Mucosa of stomach (tissue), 1 donor: ENCODE measurements around the gene RFTN1.

Experiments used
- H3K27me3 ChIP-seq: one replicate; pipeline ENCODE4 v1.7.0; 2013; ENCODE audit warnings: mild to moderate bottlenecking, low read length; ENCODE audit not compliant: control insufficient read depth, insufficient read depth
- H3K36me3 ChIP-seq: one replicate; pipeline ENCODE4 v1.7.0; 2013; ENCODE audit warnings: low read length; ENCODE audit not compliant: control insufficient read depth, insufficient read depth
- H3K4me1 ChIP-seq: one replicate; pipeline ENCODE4 v1.7.0; 2013; ENCODE audit warnings: mild to moderate bottlenecking, low read length; ENCODE audit not compliant: control insufficient read depth, insufficient read depth
- H3K4me3 ChIP-seq: one replicate; pipeline ENCODE4 v1.7.0; 2013; ENCODE audit warnings: low read length
- H3K9ac ChIP-seq: one replicate; pipeline ENCODE4 v1.7.0; 2013; ENCODE audit warnings: mild to moderate bottlenecking, low read length, moderate library complexity
- H3K9me3 ChIP-seq: one replicate; pipeline ENCODE4 v1.7.0; 2013; ENCODE audit warnings: mild to moderate bottlenecking, low read length, moderate library complexity; ENCODE audit not compliant: control insufficient read depth
- donor health status: Pancreatic carcinoma.

Gene RFTN1

DNA sequence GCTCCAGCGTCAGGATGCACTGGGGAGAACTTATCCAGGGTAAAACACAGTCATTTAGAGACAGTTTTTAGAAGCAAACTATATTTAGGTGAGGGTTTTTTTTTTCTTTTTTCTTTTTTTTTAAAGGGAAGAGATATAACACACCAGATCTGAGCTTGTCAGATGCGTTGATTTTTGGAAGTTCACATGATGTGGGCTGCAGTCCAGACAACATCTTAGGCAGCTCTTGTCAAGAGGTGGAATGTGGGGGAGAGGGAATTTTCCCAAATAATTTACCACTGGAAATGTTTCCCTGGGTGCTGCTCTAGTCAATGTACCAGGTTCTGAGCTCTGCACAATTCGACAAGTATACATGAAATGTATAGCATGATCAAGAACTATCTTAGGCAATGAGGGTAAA, 155.2 kb downstream of the RFTN1 start:
- H3K9me3 ChIP-seq: no peaks in the 10 kb centered on the region
- H3K9ac ChIP-seq: no peak overlapping the region
- no peaks in the 10 kb centered on the region for H3K27me3 ChIP-seq
- no peak overlapping the region for H3K4me3 ChIP-seq
- H3K36me3 ChIP-seq: no peaks in the 10 kb centered on the region
- H3K4me1 ChIP-seq: no peaks in the 10 kb centered on the region

DNA sequence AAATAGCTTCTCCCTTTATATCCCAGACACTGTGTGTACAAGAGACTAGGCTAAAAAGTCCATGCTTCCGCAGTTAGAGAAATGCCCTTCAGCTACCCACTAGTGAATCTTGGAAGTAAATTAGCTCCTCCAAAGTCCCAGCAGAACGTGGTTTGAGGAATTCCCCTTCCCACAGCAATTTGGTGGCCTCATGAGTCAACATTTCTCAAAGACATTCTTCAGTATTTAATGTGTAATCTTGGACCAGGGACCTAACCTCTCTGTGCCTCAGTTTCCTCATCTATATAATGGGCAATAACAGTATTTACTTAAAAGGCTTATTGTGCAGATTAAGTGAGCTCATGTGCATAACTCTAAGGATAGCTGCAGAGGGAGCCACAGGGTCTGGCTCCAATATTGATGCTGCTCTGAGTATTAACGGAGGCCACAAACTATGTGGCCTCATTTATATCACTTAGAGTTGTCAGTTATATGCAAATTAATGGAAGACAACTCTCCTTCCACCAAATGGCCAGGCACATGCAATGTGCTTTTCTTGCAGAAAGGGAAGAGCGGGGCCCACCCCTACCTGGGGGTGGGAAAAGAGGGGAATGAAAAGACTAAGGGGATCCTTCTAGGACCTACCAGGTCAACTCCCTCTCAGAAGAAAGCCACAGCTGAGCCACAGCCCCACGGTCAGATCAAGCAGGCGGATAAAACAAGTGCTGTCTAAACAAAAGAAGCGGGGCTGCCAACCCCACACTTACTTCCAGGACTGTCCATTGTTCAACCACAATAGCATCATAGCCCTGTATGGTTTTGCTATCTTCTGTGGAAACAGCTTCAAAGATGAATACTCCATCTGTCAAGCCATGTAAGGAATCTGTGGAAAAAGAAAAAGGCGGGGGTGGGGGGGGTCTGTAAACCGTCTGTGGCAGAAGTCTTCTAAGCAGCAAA, 156.0 kb downstream of the RFTN1 start:
- Histone ChIP-seq H3K4me1 (no peaks in the 10 kb centered on the region), H3K4me3 (no peak overlapping the region), H3K9me3 (no peaks in the 10 kb centered on the region), H3K9ac (no peak overlapping the region), H3K36me3 (no peaks in the 10 kb centered on the region), H3K27me3 (no peaks in the 10 kb centered on the region)

DNA sequence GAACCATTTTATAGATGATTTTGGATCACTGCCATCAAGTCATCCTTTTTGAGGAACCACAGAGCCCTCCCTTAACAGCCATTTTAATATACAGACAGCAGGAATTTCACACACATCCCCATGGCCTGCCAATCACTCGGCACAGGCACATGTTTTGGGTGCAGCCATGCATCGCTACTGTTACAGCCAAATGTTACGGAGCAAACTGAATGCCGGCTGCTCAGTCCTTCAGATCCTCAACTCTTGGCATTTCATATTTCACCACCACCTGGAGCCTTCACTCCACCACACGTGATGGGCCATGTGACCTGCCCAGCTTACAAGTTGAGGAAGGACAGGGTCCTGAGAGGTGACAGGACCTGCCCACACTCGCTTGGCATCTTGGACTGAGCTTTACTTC, 157.7 kb downstream of the RFTN1 start:
- no peaks in the 10 kb centered on the region for H3K4me1 ChIP-seq
- no peak overlapping the region for H3K9ac ChIP-seq
- H3K36me3 ChIP-seq: no peaks in the 10 kb centered on the region
- H3K27me3 ChIP-seq: no peaks in the 10 kb centered on the region
- H3K4me3 ChIP-seq: no peak overlapping the region
- no peaks in the 10 kb centered on the region for H3K9me3 ChIP-seq

DNA sequence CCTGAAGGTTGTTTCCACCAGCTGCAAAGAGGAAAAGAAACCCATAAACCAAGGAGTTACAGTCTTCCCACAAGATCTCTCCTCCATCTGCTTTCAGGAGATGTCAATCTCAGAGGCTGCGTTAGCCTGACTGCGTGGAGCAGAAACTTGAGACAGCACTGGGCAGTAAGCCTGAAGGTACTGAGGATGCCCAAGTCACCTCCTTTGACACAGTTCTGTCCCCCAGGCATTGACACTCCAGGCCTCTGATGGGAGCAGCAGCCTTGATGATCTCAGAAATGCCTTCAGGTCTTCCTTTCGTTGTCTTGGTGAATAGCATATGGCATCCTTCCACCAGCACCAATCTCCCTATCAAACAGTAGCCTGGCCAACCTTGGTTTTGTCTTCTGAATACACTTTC, 159.2 kb downstream of the RFTN1 start:
- Histone ChIP-seq H3K9ac (no peak overlapping the region), H3K36me3 (no peaks in the 10 kb centered on the region), H3K9me3 (no peaks in the 10 kb centered on the region), H3K4me1 (no peaks in the 10 kb centered on the region), H3K4me3 (no peak overlapping the region), H3K27me3 (no peaks in the 10 kb centered on the region)

DNA sequence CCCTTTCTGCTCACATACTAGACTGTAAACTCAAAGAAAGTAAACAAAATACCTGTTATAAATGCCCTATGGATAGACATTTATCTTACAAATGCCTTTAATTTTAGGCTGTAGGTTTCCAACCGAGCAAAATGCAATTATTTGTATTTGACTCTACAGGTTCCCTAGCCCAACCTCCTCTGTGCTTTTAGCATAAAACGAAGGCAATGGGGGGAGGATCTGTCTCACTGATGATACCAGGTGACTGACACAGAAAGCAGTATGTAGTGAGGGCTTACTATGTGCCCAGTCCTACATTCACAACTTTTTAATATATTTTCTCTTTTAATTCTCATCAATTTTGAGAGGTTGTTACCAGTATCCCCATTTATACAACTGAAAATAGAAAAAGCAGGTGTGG, 161.1 kb downstream of the RFTN1 start:
- H3K27me3 ChIP-seq: no peaks in the 10 kb centered on the region
- no peaks in the 10 kb centered on the region for H3K4me1 ChIP-seq
- no peak overlapping the region for H3K4me3 ChIP-seq
- H3K9ac ChIP-seq: no peak overlapping the region
- no peaks in the 10 kb centered on the region for H3K36me3 ChIP-seq
- H3K9me3 ChIP-seq: no peaks in the 10 kb centered on the region

DNA sequence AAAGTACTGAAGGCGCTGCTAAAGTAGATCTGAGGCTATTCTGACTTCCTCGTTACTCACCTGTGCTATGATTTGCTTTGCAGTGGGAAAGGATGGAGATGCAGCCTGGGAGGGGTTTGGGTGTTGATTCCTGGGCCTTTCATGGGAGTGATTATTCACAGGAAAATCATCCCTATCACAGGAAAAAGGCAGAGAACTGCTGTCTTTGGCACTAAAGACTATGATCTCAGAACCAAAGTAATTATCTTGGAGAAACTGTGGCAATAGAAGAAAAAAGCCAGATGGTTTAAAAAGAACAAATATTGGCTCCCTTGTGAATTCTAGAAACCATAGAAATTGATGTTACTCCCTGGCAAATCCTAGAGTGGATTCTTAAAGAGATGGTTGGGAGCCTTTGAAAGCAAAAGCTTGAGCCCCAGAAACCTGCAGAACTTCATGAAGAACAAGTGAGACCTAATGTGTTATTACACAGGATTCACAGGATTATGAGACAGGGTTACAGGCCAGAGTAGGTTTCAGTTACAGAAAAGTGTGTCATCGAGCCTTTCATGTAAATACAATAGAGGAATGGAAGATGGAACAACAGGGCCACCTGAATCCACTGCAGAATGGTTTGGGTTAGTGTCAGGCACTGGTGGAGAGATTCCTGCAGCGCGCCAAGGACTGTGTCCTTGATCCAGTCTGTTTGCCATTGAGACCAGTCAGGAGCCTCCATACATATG, 162.7 kb downstream of the RFTN1 start:
- Histone ChIP-seq H3K9me3 (no peaks in the 10 kb centered on the region), H3K36me3 (no peaks in the 10 kb centered on the region), H3K4me3 (no peak overlapping the region), H3K9ac (no peak overlapping the region), H3K27me3 (no peaks in the 10 kb centered on the region), H3K4me1 (no peaks in the 10 kb centered on the region)

DNA sequence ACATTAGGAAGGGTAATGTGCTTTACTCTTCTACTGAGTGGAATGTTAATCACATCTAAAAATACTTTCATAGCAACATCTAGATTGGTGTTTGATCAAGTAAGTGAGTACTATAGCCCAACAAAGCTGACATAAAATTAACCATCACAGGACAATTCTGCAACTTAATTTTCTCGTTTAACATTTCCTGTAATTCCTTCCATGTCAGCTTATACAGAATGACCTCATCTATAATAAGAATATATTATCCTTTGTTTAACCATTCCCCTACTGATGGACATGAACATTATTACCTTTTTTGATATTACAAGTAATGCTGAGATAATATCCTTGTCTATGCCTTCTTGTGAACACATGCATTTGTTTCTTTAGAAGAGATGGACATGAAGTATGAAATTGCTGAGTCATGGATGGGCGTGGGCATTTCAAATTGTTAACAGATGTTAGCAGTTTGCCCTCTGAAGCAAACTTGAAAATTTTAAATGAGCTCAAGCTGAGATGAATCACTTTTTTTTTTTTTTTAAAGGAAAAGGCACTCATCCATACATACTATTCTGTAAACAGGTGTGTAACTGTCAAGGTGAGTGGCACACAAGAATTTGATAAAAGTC, 163.4 kb downstream of the RFTN1 start:
- Histone ChIP-seq H3K4me1 (no peaks in the 10 kb centered on the region), H3K36me3 (no peaks in the 10 kb centered on the region), H3K27me3 (no peaks in the 10 kb centered on the region), H3K9ac (no peak overlapping the region), H3K4me3 (no peak overlapping the region), H3K9me3 (no peaks in the 10 kb centered on the region)

DNA sequence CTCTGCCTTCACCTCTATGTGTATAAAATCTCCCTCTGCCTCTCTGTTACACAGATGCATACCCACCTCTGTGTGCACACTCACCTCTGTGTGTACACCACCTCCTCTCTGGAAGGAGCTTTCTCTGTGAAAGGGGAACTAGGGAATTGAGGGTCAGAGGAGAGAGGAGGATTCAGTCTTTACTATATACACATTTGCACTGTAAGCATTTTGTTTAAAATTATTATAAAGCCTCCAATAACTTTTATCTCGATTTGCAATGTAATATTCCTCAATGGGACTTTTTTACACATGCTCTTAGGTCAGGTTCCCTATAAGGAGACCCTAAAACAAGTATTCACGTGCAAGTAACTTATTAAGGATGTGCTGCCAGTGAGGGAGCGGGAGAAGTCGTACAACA, 166.0 kb downstream of the RFTN1 start:
- H3K9ac ChIP-seq: no peak overlapping the region
- no peak overlapping the region for H3K4me3 ChIP-seq
- H3K36me3 ChIP-seq: no peaks in the 10 kb centered on the region
- H3K27me3 ChIP-seq: no peaks in the 10 kb centered on the region
- no peaks in the 10 kb centered on the region for H3K4me1 ChIP-seq
- H3K9me3 ChIP-seq: no peaks in the 10 kb centered on the region

DNA sequence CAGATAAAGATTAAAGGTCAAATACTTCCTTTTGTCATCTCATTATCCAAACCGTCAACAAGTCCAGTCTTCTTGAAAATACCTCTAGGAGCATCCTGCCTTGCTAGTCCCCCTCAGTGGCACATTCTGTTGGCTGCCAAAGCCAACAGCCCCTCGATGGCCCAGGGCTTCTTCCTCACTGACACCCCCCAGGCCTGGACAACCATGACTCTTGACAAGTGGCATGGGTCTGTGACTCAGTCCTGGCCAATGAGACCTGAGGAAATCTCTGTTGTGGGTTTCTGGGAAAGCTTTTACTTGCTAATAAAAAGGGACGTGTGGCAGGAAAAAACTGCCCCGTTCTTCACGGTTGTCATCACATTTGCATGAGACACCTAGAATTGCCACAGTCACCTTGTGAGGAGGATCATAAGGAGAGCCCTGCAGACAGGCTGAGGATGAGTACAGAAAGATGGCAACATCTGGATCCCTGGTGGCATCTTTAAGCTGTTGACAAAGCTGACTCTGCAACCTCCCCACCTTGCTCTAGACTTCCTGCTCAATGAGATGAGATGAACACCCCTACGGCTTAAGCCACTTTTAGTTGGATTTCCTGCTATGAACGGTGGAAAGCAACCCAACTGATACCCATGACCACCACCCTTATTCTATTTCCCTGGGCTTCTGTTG, 167.0 kb downstream of the RFTN1 start:
- H3K36me3 ChIP-seq: no peaks in the 10 kb centered on the region
- H3K4me1 ChIP-seq: no peaks in the 10 kb centered on the region
- H3K27me3 ChIP-seq: no peaks in the 10 kb centered on the region
- H3K4me3 ChIP-seq: no peak overlapping the region
- no peak overlapping the region for H3K9ac ChIP-seq
- H3K9me3 ChIP-seq: no peaks in the 10 kb centered on the region

DNA sequence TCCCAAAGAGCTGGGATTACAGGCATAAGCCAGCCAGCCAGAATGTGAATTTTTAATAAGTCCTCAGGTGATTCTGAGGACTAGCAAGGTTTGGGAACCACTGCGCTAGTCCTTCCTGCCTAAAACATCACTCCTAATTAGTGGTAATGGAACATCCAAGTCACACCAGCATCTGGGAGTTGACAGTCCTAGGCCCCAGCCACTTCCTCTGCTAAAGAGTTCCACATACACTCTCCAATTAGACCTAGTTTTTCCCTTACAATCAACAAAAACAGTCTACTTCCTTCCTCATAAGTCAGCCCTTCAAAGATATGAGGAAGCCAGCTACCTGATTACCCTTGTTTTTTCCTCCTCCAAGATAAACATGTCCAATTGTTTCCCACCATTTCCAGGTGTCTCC, 170.4 kb downstream of the RFTN1 start:
- Histone ChIP-seq H3K9ac (no peak overlapping the region), H3K4me3 (no peak overlapping the region), H3K27me3 (no peaks in the 10 kb centered on the region), H3K4me1 (no peaks in the 10 kb centered on the region), H3K9me3 (no peaks in the 10 kb centered on the region), H3K36me3 (no peaks in the 10 kb centered on the region)

DNA sequence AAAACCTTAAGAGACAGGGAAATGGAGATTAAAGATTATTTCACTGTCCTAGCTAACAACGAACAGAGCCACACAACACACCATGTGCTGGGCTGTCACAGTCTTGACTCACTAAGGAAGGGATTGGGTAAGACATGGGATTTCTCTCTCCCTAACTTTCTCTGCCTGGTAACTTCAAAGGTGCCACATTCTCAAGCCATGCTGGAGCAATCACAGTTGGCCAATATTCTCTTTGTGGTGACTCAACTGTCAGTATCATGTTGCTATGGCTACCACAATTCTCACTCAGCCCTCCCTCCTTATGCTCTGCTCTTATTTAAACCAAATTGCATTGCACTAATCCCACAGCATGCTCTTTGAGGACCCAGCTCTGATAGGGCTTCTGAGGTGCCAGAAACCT, 174.5 kb downstream of the RFTN1 start:
- no peaks in the 10 kb centered on the region for H3K36me3 ChIP-seq
- no peaks in the 10 kb centered on the region for H3K27me3 ChIP-seq
- no peaks in the 10 kb centered on the region for H3K9me3 ChIP-seq
- H3K9ac ChIP-seq: no peak overlapping the region
- H3K4me1 ChIP-seq: no peaks in the 10 kb centered on the region
- no peak overlapping the region for H3K4me3 ChIP-seq
